Measurements from ENCODE around the gene CAMK2D. TPM values are rescaled to one million over a fixed set of nuclear protein-coding genes. Genes with fewer than 3 reads are reported as not detected.
"Not testable (repeated sequence)": the region's sequence is repeated elsewhere in the genome, so short reads cannot be mapped to it uniquely, and the experiment has no call there.

Gene CAMK2D
- total RNA-seq, 1 donor from 2014 or later: 46.1 TPM

DNA sequence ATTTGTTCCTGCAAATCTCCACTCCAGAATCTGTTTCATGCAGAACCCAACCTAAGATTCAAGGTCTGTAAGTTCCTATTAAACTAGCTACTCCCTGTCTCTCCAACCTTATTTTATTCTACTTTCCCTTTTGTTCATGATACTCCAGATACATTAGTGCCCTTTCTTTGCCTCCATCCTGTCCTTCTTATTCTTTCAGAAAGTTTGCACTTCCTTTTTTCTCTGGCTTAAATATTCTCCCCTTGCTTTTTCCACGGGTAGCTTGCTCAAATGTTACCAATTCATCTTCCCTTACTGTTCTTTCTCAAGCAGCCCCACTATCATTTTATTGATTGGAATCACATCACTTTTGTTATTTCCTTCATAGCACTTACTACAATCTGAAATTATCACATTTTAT, 72.1 kb downstream of the CAMK2D start:
- intact Hi-C loops (cut with DNase I): no loop called here
- no peak overlapping the region for H3K27ac ChIP-seq
- no peaks in the 10 kb centered on the region for H3K9me3 ChIP-seq
- TF ChIP-seq CTCF (IDR thresholded peaks at IDR 0.05): no peak
- no peaks in the 10 kb centered on the region for H3K27me3 ChIP-seq
- H3K4me3 ChIP-seq: no peak overlapping the region
- peaks cover 8% of the 10 kb centered on the region for H3K4me1 ChIP-seq
- ATAC-seq (no peak), DNase-seq (no peak)
- no peaks in the 10 kb centered on the region for H3K36me3 ChIP-seq

DNA sequence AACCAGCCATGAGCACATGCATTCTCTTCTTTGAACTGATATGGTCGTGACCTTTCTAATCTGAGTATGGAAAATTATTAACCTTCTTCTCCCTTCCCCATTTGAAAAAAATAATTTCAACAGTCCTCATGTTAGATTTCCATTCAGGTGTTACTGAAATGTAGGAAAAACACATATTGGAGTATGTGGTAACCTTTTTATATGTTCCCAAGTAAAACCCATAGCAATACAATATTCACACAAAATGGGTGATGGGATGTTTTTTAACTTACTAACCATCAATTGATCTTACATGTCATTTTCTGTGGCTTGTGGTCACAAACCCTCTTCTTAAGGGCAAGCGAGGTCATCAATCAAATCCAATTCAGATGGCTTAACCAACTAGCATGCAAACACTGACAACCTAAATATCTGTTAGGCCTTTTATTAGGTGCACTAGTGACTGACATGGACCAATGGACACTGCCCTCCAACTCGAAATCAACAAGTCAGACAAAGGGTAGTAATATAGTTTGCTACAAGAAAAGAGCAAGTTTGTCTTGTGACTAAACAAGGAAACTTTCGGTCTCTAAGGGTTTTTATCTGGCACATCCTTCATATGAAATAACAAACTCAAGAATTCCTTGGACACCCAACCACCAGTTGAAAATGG, 74.3 kb downstream of the CAMK2D start:
- Histone ChIP-seq H3K4me3 (no peak overlapping the region), H3K9me3 (no peaks in the 10 kb centered on the region), H3K4me1 (peaks cover 8% of the 10 kb centered on the region), H3K36me3 (no peaks in the 10 kb centered on the region), H3K27me3 (no peaks in the 10 kb centered on the region), H3K27ac (no peak overlapping the region)
- intact Hi-C loops (cut with DNase I): no loop called here
- ATAC-seq: no peak
- TF ChIP-seq CTCF (IDR thresholded peaks at IDR 0.05): no peak
- DNase-seq: no peak

GRCh38 chr4:113685157-113685556, 76.4 kb downstream of the CAMK2D start:
- ATAC-seq; H3K27ac ChIP-seq; H3K4me1 ChIP-seq; H3K36me3 ChIP-seq; H3K27me3 ChIP-seq; DNase-seq; H3K4me3 ChIP-seq; intact Hi-C loops (cut with DNase I); H3K9me3 ChIP-seq: not testable (repeated sequence)

DNA sequence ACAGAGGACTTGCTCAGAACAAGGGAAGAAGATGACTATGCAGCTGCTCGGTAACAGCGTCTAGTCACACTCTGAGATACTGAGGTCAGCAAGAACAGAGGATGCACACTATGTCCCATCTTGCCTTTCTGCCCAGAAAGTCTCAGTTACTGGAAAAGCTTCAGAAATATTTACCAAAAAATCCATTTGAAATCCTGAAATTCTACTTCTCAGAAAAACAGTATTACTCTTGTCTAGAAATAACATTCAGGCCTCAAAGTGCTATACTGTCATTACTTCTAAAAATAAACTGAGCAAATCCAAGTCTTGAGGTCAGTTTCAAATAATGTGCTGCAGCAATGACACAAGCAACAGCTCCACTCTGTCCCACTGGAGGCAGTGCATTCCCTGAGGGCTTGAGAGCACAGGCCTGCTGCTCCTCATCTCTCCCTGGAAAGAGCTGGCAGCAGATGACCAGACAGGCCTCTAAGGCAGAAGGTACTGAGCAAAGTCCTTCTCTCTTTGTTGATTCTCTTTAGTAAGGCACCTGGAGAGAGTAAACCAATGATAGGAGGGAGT, 76.9 kb downstream of the CAMK2D start:
- ATAC-seq: peak; percentile 69
- Histone ChIP-seq H3K9me3 (no peaks in the 10 kb centered on the region), H3K4me1 (no peaks in the 10 kb centered on the region), H3K4me3 (no peak overlapping the region), H3K36me3 (no peaks in the 10 kb centered on the region), H3K27me3 (no peaks in the 10 kb centered on the region), H3K27ac (no peak overlapping the region)
- intact Hi-C loops (cut with DNase I): no loop called here
- no peak for DNase-seq
- peak; percentile 40 for TF ChIP-seq CTCF (IDR thresholded peaks at IDR 0.05)

DNA sequence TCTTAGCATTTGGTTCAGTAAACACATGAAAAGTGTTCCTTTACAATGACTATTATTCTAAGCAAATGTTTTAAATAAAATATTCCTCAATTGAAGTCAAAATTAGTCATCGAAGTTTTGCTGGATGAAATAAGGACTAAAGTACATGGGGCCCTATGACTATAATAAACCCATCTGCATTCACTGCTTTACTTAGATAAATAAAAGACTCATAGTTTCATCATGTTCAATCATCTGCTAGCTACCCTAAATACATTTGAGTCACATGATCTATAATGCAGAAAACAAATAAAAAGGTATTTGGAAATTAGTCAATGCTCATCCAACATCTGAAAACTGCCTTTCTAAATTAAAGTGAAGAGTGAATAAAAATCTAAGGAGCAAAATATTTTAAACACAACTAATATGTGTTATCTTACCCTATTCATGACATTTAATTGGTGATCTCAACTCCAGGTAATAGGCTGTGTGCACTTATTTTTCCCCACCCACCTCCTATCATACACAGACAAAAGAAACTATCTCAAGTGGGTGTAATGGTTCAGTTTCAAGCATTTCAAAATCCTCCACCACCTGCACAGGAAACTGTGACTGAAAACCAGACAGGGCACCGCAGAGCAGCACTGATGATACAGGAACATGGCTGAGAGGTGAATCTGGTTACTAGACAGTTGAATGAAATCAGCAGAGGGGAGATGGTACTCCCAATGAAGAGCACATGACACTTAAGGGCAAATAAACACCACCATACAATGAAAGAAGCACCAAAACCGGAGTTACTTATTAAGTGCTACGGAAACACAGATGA, 78.6 kb downstream of the CAMK2D start:
- Histone ChIP-seq H3K4me3 (no peak overlapping the region), H3K36me3 (no peaks in the 10 kb centered on the region), H3K4me1 (no peaks in the 10 kb centered on the region), H3K27me3 (no peaks in the 10 kb centered on the region), H3K9me3 (no peaks in the 10 kb centered on the region), H3K27ac (no peak overlapping the region)
- ATAC-seq (peak; percentile 15), DNase-seq (no peak)
- TF ChIP-seq CTCF (IDR thresholded peaks at IDR 0.05): no peak
- intact Hi-C loops (cut with DNase I): no loop called here

- Histone ChIP-seq H3K9me3 (no peaks in the 10 kb centered on the region), H3K27ac (no peak overlapping the region), H3K4me3 (no peak overlapping the region), H3K36me3 (no peaks in the 10 kb centered on the region), H3K27me3 (no peaks in the 10 kb centered on the region), H3K4me1 (peaks cover 23% of the 10 kb centered on the region)
- no peak for DNase-seq
- TF ChIP-seq CTCF (IDR thresholded peaks at IDR 0.05): no peak
- no peak for ATAC-seq
- intact Hi-C loops (cut with DNase I): no loop called here
Measured at GRCh38 chr4:113678641-113679040, 82.9 kb downstream of the CAMK2D start.
